GM12891 (cell line): ENCODE data around the gene RNFT1.
"Not testable (repeated sequence)": the region's sequence is repeated elsewhere in the genome, so short reads cannot be mapped to it uniquely, and the experiment has no call there.

ENCODE experiments used
- PAX5 ChIP-seq: IDR thresholded peaks from 2 replicates; pipeline ENCODE4 v1.6.1; 2011; ENCODE audit warnings: low read length, moderate library complexity, mild to moderate bottlenecking; ENCODE audit not compliant: insufficient read depth, severe bottlenecking
- POLR2A ChIP-seq: IDR thresholded peaks from 2 replicates; pipeline ENCODE4 v1.6.1; 2011; ENCODE audit warnings: low read depth, low read length, control low read depth
- POLR2AphosphoS5 ChIP-seq: IDR thresholded peaks from 2 replicates; pipeline ENCODE4 v1.6.1; 2011; ENCODE audit warnings: low read depth, low read length, control low read depth
- POU2F2 ChIP-seq: IDR thresholded peaks from 2 replicates; pipeline ENCODE4 v1.6.1; 2011; ENCODE audit warnings: low read depth, mild to moderate bottlenecking, control low read depth, low read length, moderate library complexity
- SPI1 ChIP-seq: IDR thresholded peaks from 2 replicates; pipeline ENCODE4 v1.6.1; 2011; ENCODE audit warnings: low read depth, low read length, control low read depth
- TAF1 ChIP-seq: IDR thresholded peaks from 2 replicates; pipeline ENCODE4 v1.6.1; 2011; ENCODE audit warnings: low read depth, low read length, control low read depth

DNA sequence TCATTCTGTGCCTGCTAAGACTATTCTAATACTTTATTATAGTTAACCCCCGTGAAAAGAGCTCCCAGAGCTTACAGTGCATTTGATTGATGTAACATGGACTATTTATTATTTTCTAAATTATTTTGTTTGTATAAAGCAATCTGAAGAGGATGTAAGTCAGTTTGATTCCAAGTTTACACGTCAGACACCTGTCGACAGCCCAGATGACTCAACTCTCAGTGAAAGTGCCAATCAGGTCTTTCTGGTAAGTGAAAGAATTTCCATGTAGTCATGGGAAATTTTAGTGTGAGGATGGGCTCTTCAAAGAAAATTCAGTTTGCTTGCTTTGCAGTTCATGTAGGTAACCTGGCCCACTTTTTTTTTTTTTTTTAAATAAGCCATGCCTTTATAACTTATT is 23.8 kb downstream of the RNFT1 start:
- TF ChIP-seq TAF1, POLR2AphosphoS5, POLR2A, SPI1, POU2F2, PAX5: not testable (repeated sequence)
